Measurements from ENCODE around the gene ADGRV1.

DNA sequence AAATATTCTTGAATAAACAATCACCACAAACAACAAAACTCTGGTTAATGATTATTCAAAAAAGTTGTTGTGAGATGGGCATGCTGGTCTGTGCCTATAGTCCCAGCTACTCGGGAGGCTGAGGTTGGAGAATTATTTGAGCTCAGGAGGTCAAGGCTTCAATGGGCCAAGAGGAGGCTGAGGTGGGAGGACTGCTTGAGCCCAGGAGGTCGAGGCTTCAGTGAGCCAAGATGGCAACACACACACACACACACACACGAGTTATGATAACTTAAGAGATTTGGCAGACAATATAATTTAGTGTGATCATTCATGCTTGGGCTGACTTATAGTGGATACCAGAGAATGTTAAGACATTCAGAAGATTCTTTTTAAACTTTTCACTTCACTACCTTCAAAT is 44.1 kb upstream of the ADGRV1 start:
- TF ChIP-seq, protein P1, sequence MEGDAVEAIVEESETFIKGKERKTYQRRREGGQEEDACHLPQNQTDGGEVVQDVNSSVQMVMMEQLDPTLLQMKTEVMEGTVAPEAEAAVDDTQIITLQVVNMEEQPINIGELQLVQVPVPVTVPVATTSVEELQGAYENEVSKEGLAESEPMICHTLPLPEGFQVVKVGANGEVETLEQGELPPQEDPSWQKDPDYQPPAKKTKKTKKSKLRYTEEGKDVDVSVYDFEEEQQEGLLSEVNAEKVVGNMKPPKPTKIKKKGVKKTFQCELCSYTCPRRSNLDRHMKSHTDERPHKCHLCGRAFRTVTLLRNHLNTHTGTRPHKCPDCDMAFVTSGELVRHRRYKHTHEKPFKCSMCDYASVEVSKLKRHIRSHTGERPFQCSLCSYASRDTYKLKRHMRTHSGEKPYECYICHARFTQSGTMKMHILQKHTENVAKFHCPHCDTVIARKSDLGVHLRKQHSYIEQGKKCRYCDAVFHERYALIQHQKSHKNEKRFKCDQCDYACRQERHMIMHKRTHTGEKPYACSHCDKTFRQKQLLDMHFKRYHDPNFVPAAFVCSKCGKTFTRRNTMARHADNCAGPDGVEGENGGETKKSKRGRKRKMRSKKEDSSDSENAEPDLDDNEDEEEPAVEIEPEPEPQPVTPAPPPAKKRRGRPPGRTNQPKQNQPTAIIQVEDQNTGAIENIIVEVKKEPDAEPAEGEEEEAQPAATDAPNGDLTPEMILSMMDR (IDR thresholded peaks at IDR 0.05): no peak
- no peak for TF ChIP-seq POLR2A (IDR thresholded peaks at IDR 0.05)
